Pancreas (tissue), 10 donors: ENCODE measurements around the gene EBF3. TPM values are rescaled to one million over a fixed set of nuclear protein-coding genes. Genes with fewer than 3 reads are reported as not detected.
A peak's percentile ranks its signal among the peaks of the same experiment; 100 is the strongest.

Experiments
- ATAC-seq, 4 donors: fragments of 200-7000 bp; cut with Tn5 transposase; one replicate each; pipeline versions ENCODE4 v1.8.0 to v1.9.1; 2020; ENCODE audit warnings: mild to moderate bottlenecking in 4 of 4, moderate library complexity in 4 of 4
- DNase-seq, 6 donors: peaks; one replicate each; pipeline ENCODE4 v3.0.0-alpha.2; 2020
- FAIRE-seq: peaks from 2 replicates; lab custom pipeline; 2012; peaks lifted over from hg19 to GRCh38; lab: Jason Lieb, UNC
- H3K27ac ChIP-seq, 4 donors: fragments of 200-600 bp; sonication (generic); 1 replicate in 3 of 4; 2 replicates in 1 of 4; pipeline versions ENCODE4 v1.5.0 to v1.8.0; 2020
- H3K27me3 ChIP-seq, 4 donors: fragments of 200-600 bp; one replicate each; pipeline ENCODE4 v1.8.0; 2021
- H3K36me3 ChIP-seq, 3 donors: fragments of 200-600 bp; sonication (generic) in 1 of 3; one replicate each; pipeline versions ENCODE4 v1.5.0 to v1.8.0; 2020 to 2021
- H3K4me1 ChIP-seq, 3 donors: fragments of 200-600 bp; one replicate each; pipeline ENCODE4 v1.8.0; 2021
- H3K4me3 ChIP-seq, 4 donors: fragments of 200-600 bp; sonication (generic) in 2 of 4; one replicate each; pipeline versions ENCODE4 v1.5.0 to v1.8.0; 2020 to 2021
- H3K9me3 ChIP-seq, 4 donors: fragments of 200-600 bp; one replicate each; pipeline ENCODE4 v1.8.0; 2021
- WGBS, 2 donors: extraction: QIAGEN DNeasy Blood & Tissue Kit; methylation state at CpG; one replicate each; pipeline ENCODE4 v1.1.7; 2013; 5-methylcytosine and 5-hydroxymethylcytosine counted together
- intact Hi-C, 3 donors: fragments of 100-400 bp; cut with DNase I; formaldehyde crosslinking; loops; one replicate each; pipeline versions ENCODE4 v1.11.1 to v1.14.2; 2022
- polyA plus RNA-seq, 2 donors: library from polyadenylated mRNA; stranded (reverse); fragments of 200-250 nt; gene quantifications; one replicate each; pipeline ENCODE4 v1.2.3, GENCODE V29; 2013
- total RNA-seq, 6 donors: library from RNA; stranded (reverse); fragmentation: NEBNext Ultra II Directional in 4 of 6; extraction: Animal tissue kit (Norgen Biotek cat#: 25700) in 4 of 6; gene quantifications; one replicate each; pipeline versions ENCODE4 v1.2.1 to v1.2.4, GENCODE V29; 2021 to 2023
- TF ChIP-seq, protein P1 (sequence below), 4 donors: fragments of 200-600 bp; sonication (generic) in 3 of 4; IDR thresholded peaks; one replicate each; pipeline versions ENCODE4 v1.5.0 to v1.8.0; 2021; ENCODE audit warnings: antibody characterized with exemption in 4 of 4
- donor health status: healthy with polysubstance abuse.
- donor health status: DM: no; HTN: no; CAD: no; lungs with moderate emphysema.
- donor health status: DM: no; HTN: no; CAD: no.
- donor health status: control.
- donor health status: control.
- donor health status: Bipolar disorder and iron deficiency.
- donor health status: DM: yes; HTN: yes; CAD: no.
- donor health status: DM: no; HTN: no; CAD: no.
- donor health status: DM: no; HTN: no; CAD: no.
- donor health status: DM: yes; HTN: yes; CAD: no.

EBF3 gene
- total and polyA plus RNA-seq, 8 donors = 0.47 to 1.5 (median 1.1) TPM

- H3K36me3 ChIP-seq = no peaks in the 10 kb centered on the region
- no peak for FAIRE-seq
- no peak for ATAC-seq
- WGBS, 2 donors = 76 to 88% methylated on average over 16 of the region's 16 CpGs
- no peaks in the 10 kb centered on the region for H3K9me3 ChIP-seq
- intact Hi-C loops = no loop called here
- DNase-seq = peak in 1 of 6 donors; percentile 35
- H3K4me1 ChIP-seq = no peaks in the 10 kb centered on the region
- TF ChIP-seq, protein P1, sequence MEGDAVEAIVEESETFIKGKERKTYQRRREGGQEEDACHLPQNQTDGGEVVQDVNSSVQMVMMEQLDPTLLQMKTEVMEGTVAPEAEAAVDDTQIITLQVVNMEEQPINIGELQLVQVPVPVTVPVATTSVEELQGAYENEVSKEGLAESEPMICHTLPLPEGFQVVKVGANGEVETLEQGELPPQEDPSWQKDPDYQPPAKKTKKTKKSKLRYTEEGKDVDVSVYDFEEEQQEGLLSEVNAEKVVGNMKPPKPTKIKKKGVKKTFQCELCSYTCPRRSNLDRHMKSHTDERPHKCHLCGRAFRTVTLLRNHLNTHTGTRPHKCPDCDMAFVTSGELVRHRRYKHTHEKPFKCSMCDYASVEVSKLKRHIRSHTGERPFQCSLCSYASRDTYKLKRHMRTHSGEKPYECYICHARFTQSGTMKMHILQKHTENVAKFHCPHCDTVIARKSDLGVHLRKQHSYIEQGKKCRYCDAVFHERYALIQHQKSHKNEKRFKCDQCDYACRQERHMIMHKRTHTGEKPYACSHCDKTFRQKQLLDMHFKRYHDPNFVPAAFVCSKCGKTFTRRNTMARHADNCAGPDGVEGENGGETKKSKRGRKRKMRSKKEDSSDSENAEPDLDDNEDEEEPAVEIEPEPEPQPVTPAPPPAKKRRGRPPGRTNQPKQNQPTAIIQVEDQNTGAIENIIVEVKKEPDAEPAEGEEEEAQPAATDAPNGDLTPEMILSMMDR (IDR thresholded peaks at IDR 0.05) = no peak
- no peaks in the 10 kb centered on the region for H3K27me3 ChIP-seq
- H3K4me3 ChIP-seq = no peak overlapping the region
- no peak overlapping the region for H3K27ac ChIP-seq
Measured at GRCh38 chr10:129935102-129935866, 28.8 kb downstream of the EBF3 start.

DNA sequence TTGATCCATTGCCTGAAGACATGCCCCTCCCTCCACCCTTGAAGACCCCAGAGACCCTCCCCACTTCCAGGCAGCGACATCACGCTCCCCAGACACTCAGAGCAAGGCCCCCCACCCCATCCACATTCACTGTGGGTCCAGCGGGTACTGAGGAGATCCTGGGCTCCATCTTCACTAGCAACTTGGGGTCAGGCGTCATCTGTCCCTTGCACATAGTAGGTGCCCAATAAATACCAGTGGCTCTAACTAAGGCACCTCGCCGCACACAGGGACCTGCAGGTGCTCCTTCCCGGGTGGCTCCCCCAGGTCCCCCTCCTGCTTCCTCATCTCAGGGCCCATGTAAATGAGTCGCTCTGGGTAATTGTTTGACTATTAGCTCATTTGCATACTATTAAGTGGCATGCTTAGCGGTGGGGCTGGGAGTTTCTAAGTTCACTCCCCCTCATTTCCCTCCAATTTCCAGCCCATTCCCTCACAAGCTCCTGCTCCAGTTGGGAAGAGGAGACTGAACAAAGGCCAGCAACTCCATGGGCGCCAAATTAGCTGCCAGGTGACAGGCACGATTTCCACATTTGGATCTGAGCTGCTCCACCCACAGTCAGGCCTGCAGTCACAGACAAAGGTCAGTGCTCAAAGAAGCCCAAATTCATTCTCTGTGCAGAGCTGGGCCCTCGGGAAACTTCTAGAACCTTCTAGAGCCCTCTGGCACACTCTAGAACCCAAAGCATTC is 29.7 kb downstream of the EBF3 start:
- FAIRE-seq (no peak), DNase-seq (peak in 1 of 6 donors; percentile 24), ATAC-seq (no peak)
- no peaks in the 10 kb centered on the region for H3K4me1 ChIP-seq
- H3K9me3 ChIP-seq = no peaks in the 10 kb centered on the region
- intact Hi-C loops = no loop called here
- H3K27ac ChIP-seq = no peak overlapping the region
- no peak overlapping the region for H3K4me3 ChIP-seq
- no peaks in the 10 kb centered on the region for H3K27me3 ChIP-seq
- no peaks in the 10 kb centered on the region for H3K36me3 ChIP-seq
- 77 to 86% methylated on average over 12 of the region's 12 CpGs for WGBS, 2 donors
- TF ChIP-seq, protein P1 (IDR thresholded peaks at IDR 0.05) = no peak

- DNase-seq (peak in 1 of 6 donors; percentile 26), FAIRE-seq (no peak), ATAC-seq (no peak)
- intact Hi-C loops = no loop called here
- H3K4me1 ChIP-seq = no peaks in the 10 kb centered on the region
- TF ChIP-seq, protein P1 (IDR thresholded peaks at IDR 0.05) = no peak
- WGBS, 2 donors = 70 to 83% methylated on average over 14 of the region's 14 CpGs
- no peaks in the 10 kb centered on the region for H3K36me3 ChIP-seq
- H3K27ac ChIP-seq = no peak overlapping the region
- no peaks in the 10 kb centered on the region for H3K27me3 ChIP-seq
- H3K4me3 ChIP-seq = no peak overlapping the region
- no peaks in the 10 kb centered on the region for H3K9me3 ChIP-seq
Measured at GRCh38 chr10:129933456-129934092, 30.5 kb downstream of the EBF3 start.

- H3K9me3 ChIP-seq = no peaks in the 10 kb centered on the region
- 58 to 60% methylated on average over 24 of the region's 24 CpGs for WGBS, 2 donors
- DNase-seq = no peak
- no peak for FAIRE-seq
- intact Hi-C loops = no loop called here
- no peak for ATAC-seq
- TF ChIP-seq, protein P1 (IDR thresholded peaks at IDR 0.05) = no peak
- H3K27me3 ChIP-seq = no peaks in the 10 kb centered on the region
- H3K36me3 ChIP-seq = no peaks in the 10 kb centered on the region
- H3K4me3 ChIP-seq = no peak overlapping the region
- no peaks in the 10 kb centered on the region for H3K4me1 ChIP-seq
- H3K27ac ChIP-seq = no peak overlapping the region
Measured at GRCh38 chr10:129932751-129933433, 31.2 kb downstream of the EBF3 start.
